ENCODE results near the gene IQGAP3. TPM values are rescaled to one million over a fixed set of nuclear protein-coding genes. Genes with fewer than 3 reads are reported as not detected.

The IQGAP3 gene
- polyA plus RNA-seq, 1 donor from 2014 or later: not detected

GRCh38 chr1:156540955-156541354 is 31.4 kb downstream of the IQGAP3 start:
- Histone ChIP-seq H2AFZ (ENCODE audit: low read depth, low read length) (no peak overlapping the region), H3K4me3 (ENCODE audit: low read length) (no peak overlapping the region), H3K9ac (ENCODE audit: low read length) (no peak overlapping the region), H3K27me3 (ENCODE audit: insufficient read depth, low read depth, low read length) (no peaks in the 10 kb centered on the region), H3F3A (ENCODE audit: insufficient read depth, low read length, poor library complexity, severe bottlenecking) (no peaks in the 10 kb centered on the region), H3K9me3 (ENCODE audit: low read length) (no peaks in the 10 kb centered on the region), H4K20me1 (ENCODE audit: insufficient read depth) (no peaks in the 10 kb centered on the region), H3K36me3 (ENCODE audit: insufficient read depth, low read length) (no peaks in the 10 kb centered on the region), H3K4me2 (ENCODE audit: low read length) (no peak overlapping the region), H3K79me2 (replicated peaks; ENCODE audit: insufficient read depth, low read length) (no peaks in the 10 kb centered on the region), H3K27ac (ENCODE audit: low read length) (no peak overlapping the region), H3K9me2 (ENCODE audit: insufficient read depth, low read length) (no peaks in the 10 kb centered on the region)
- TF ChIP-seq REST (IDR thresholded peaks at IDR 0.05; ENCODE audit: borderline replicate concordance) (no peak), EZH2 (IDR thresholded peaks at IDR 0.05; ENCODE audit: borderline replicate concordance, insufficient read depth, low read length, poor library complexity, severe bottlenecking) (no peak), SMC3 (conservative IDR thresholded peaks at IDR 0.05; ENCODE audit: poor library complexity) (no peak), MXI1 (conservative IDR thresholded peaks at IDR 0.05; ENCODE audit: poor library complexity, severe bottlenecking) (no peak), POLR2AphosphoS5 (IDR thresholded peaks at IDR 0.05) (no peak), RAD21 (conservative IDR thresholded peaks at IDR 0.05) (no peak), TAF1 (IDR thresholded peaks at IDR 0.05; ENCODE audit: low read depth) (no peak), EP300 (conservative IDR thresholded peaks at IDR 0.05; ENCODE audit: poor library complexity, severe bottlenecking) (no peak)
- TF ChIP-seq, protein P1, sequence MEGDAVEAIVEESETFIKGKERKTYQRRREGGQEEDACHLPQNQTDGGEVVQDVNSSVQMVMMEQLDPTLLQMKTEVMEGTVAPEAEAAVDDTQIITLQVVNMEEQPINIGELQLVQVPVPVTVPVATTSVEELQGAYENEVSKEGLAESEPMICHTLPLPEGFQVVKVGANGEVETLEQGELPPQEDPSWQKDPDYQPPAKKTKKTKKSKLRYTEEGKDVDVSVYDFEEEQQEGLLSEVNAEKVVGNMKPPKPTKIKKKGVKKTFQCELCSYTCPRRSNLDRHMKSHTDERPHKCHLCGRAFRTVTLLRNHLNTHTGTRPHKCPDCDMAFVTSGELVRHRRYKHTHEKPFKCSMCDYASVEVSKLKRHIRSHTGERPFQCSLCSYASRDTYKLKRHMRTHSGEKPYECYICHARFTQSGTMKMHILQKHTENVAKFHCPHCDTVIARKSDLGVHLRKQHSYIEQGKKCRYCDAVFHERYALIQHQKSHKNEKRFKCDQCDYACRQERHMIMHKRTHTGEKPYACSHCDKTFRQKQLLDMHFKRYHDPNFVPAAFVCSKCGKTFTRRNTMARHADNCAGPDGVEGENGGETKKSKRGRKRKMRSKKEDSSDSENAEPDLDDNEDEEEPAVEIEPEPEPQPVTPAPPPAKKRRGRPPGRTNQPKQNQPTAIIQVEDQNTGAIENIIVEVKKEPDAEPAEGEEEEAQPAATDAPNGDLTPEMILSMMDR (IDR thresholded peaks at IDR 0.05; ENCODE audit: poor library complexity, severe bottlenecking): no peak

GRCh38 chr1:156539818-156540355 is 32.5 kb downstream of the IQGAP3 start:
- Histone ChIP-seq H3K27me3 (ENCODE audit: insufficient read depth, low read depth, low read length) (no peaks in the 10 kb centered on the region), H3F3A (ENCODE audit: insufficient read depth, low read length, poor library complexity, severe bottlenecking) (no peaks in the 10 kb centered on the region), H3K27ac (ENCODE audit: low read length) (no peak overlapping the region)

More at GRCh38 chr1:156539818-156540355, 32.5 kb downstream of the IQGAP3 start:
- Histone ChIP-seq H2AFZ (ENCODE audit: low read depth, low read length) (no peak overlapping the region), H3K79me2 (replicated peaks; ENCODE audit: insufficient read depth, low read length) (no peaks in the 10 kb centered on the region), H3K9ac (ENCODE audit: low read length) (no peak overlapping the region), H3K9me3 (ENCODE audit: low read length) (no peaks in the 10 kb centered on the region), H3K4me3 (ENCODE audit: low read length) (no peak overlapping the region), H3K36me3 (ENCODE audit: insufficient read depth, low read length) (no peaks in the 10 kb centered on the region), H3K9me2 (ENCODE audit: insufficient read depth, low read length) (no peaks in the 10 kb centered on the region), H4K20me1 (ENCODE audit: insufficient read depth) (no peaks in the 10 kb centered on the region), H3K4me2 (ENCODE audit: low read length) (no peak overlapping the region)
- TF ChIP-seq MXI1 (conservative IDR thresholded peaks at IDR 0.05; ENCODE audit: poor library complexity, severe bottlenecking) (no peak), SMC3 (conservative IDR thresholded peaks at IDR 0.05; ENCODE audit: poor library complexity) (no peak), EP300 (conservative IDR thresholded peaks at IDR 0.05; ENCODE audit: poor library complexity, severe bottlenecking) (no peak), POLR2AphosphoS5 (IDR thresholded peaks at IDR 0.05) (no peak), TAF1 (IDR thresholded peaks at IDR 0.05; ENCODE audit: low read depth) (no peak), EZH2 (IDR thresholded peaks at IDR 0.05; ENCODE audit: borderline replicate concordance, insufficient read depth, low read length, poor library complexity, severe bottlenecking) (no peak), REST (IDR thresholded peaks at IDR 0.05; ENCODE audit: borderline replicate concordance) (no peak), RAD21 (conservative IDR thresholded peaks at IDR 0.05) (no peak)
- TF ChIP-seq, protein P1 (IDR thresholded peaks at IDR 0.05; ENCODE audit: poor library complexity, severe bottlenecking): no peak
